ENCODE results near the gene SLC17A7.

SLC17A7 gene

DNA sequence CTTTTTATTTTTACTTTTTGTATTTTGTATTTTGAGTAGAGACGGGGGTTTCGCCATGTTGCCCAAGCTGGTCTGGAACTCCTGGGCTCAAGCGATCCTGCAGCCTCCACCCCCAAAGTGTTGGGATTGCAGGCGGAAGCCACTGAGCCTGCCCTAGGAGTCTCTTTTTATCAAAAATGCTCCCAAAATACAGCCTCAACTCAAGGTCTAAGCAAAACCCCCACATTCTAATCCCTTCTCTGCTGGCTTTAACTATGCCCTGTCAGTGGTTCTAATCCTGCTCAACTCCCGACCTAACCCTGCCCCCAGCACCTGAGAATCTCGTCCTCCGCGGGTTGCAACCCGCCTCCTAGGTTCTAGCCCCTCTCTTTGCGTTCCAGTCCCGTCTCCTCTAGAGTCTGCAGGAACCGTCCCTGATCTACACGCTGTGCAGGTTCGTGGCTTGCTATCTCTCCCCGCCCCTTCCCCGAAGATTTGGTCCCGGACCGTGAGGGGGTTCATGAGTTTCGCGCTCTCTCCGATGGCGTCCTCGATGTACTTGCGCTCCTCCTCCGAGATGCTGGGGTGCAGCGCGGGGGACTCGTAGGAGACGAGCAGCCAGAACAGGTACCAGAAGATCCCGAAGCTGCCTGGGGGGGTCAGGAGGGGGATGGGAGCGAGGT is 8.0 kb downstream of the SLC17A7 start:
- TF ChIP-seq SIN3A (IDR thresholded peaks at IDR 0.05; ENCODE audit: borderline replicate concordance, insufficient read depth, low read length) = no peak
- TF ChIP-seq TAF1 (IDR thresholded peaks at IDR 0.05; ENCODE audit: borderline replicate concordance, insufficient read depth, low read length) = no peak
- no peak for TF ChIP-seq FOXP2 (optimal IDR thresholded peaks at IDR 0.05; ENCODE audit: borderline replicate concordance, extremely low read depth, extremely low read length, insufficient read depth)
- TF ChIP-seq, protein P1, sequence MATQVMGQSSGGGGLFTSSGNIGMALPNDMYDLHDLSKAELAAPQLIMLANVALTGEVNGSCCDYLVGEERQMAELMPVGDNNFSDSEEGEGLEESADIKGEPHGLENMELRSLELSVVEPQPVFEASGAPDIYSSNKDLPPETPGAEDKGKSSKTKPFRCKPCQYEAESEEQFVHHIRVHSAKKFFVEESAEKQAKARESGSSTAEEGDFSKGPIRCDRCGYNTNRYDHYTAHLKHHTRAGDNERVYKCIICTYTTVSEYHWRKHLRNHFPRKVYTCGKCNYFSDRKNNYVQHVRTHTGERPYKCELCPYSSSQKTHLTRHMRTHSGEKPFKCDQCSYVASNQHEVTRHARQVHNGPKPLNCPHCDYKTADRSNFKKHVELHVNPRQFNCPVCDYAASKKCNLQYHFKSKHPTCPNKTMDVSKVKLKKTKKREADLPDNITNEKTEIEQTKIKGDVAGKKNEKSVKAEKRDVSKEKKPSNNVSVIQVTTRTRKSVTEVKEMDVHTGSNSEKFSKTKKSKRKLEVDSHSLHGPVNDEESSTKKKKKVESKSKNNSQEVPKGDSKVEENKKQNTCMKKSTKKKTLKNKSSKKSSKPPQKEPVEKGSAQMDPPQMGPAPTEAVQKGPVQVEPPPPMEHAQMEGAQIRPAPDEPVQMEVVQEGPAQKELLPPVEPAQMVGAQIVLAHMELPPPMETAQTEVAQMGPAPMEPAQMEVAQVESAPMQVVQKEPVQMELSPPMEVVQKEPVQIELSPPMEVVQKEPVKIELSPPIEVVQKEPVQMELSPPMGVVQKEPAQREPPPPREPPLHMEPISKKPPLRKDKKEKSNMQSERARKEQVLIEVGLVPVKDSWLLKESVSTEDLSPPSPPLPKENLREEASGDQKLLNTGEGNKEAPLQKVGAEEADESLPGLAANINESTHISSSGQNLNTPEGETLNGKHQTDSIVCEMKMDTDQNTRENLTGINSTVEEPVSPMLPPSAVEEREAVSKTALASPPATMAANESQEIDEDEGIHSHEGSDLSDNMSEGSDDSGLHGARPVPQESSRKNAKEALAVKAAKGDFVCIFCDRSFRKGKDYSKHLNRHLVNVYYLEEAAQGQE (IDR thresholded peaks at IDR 0.05; ENCODE audit: insufficient read depth in 1 of 2, low read depth in 2 of 2, low read length in 2 of 2) = no peak
- no peak for TF ChIP-seq POLR2AphosphoS5 (IDR thresholded peaks at IDR 0.05; ENCODE audit: low read depth, low read length)

DNA sequence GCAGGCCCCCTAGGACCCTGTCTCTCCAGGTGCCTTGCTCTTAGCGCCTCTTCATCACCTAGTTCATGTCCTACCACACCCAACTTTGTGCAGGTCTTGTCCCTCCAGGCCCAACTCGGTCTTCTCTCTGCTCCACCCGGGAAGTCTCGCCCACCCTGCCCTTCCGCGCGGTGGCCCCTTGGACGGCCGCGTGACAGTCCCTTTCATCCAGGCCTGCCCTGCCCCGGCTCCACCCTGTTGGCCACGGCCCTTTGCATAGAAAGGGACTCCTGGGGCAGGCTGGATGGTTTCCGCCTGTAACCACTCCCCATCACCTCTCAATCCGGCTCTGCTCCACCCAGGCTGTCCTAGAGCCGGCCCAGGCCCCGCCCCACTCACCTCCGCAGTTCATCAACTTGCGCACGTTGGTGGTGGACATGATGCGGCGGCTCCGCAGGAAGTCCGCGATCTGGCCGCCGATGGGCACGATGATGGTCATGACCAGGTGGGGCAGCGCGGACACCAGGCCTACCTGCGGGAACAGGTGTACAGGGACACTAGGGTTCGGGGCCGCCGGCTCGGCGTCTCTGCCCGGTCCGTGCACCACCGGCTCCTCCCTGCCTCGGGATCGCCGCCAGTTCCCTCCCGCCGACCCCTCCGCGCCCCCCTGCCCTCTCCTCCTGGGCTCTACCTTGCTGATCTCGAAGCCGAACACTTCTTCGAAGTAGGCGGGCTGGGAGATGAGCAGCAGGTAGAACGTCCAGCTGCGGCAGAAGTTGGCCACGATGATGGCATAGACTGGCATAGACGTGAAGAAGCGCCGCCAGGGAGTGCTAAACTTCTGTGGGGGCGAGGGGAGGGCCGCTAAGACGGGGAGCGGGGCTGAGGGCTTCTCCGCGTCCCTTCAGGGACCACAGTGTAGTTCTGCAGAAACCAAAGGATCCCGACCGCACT is 8.9 kb downstream of the SLC17A7 start:
- TF ChIP-seq POLR2AphosphoS5 (IDR thresholded peaks at IDR 0.05; ENCODE audit: low read depth, low read length) (no peak), FOXP2 (optimal IDR thresholded peaks at IDR 0.05; ENCODE audit: borderline replicate concordance, extremely low read depth, extremely low read length, insufficient read depth) (no peak), TAF1 (IDR thresholded peaks at IDR 0.05; ENCODE audit: borderline replicate concordance, insufficient read depth, low read length) (no peak), SIN3A (IDR thresholded peaks at IDR 0.05; ENCODE audit: borderline replicate concordance, insufficient read depth, low read length) (no peak)
- TF ChIP-seq, protein P1 (IDR thresholded peaks at IDR 0.05; ENCODE audit: insufficient read depth in 1 of 2, low read depth in 2 of 2, low read length in 2 of 2) = no peak

DNA sequence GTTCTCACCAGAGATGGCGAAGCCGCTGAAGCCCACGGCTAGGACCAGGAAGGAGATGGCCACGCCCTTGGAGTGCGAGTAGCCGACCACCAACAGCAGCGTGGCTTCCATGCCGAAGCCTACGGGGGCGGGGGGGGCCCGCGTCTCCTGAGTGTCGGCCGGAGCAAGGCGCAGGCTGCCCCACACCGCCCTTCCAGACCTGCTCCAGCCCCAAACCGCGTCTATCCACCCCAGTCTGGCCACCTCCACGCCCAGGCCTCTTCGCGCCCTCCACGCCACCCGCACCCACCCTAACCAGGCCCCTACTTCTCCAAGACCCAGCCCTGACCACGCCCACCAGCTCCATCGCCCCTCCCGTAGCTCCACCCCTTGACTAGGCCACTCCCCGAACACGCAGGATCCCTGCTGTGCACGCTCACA is 10.0 kb downstream of the SLC17A7 start:
- no peak for TF ChIP-seq SIN3A (IDR thresholded peaks at IDR 0.05; ENCODE audit: borderline replicate concordance, insufficient read depth, low read length)
- no peak for TF ChIP-seq POLR2AphosphoS5 (IDR thresholded peaks at IDR 0.05; ENCODE audit: low read depth, low read length)
- TF ChIP-seq FOXP2 (optimal IDR thresholded peaks at IDR 0.05; ENCODE audit: borderline replicate concordance, extremely low read depth, extremely low read length, insufficient read depth) = no peak
- TF ChIP-seq TAF1 (IDR thresholded peaks at IDR 0.05; ENCODE audit: borderline replicate concordance, insufficient read depth, low read length) = no peak
- TF ChIP-seq, protein P1 (IDR thresholded peaks at IDR 0.05; ENCODE audit: insufficient read depth in 1 of 2, low read depth in 2 of 2, low read length in 2 of 2) = no peak

DNA sequence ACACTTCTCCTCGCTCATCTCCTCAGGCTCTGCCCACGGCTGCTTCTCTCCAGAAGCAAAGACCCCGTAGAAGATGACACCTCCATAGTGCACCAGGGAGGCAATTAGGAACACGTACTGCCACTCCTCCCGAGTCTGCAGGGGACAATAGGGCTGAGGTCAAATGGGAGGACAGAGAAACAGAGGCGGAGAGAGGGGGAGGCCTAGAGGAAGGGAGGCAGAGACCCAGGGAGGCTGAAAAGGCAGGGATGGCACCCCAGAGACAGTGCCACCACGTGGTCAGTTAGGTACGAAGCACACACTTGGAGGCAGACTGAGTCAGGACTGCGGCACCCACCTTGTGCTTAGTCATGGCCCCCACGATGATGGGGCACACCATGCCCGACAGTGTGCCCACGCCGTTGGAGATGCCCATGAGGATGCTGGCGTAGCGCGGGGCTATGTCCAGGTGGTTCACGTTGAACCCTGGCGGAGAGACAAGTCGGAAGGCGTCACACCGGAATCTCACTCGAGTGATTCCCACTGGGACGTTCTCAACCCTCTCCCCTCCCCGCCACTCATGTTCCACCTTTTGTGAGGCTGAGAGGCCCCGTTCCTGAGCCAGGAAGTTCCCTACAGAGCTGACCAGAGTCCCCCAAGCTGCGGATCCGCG is 10.5 kb downstream of the SLC17A7 start:
- TF ChIP-seq SIN3A (IDR thresholded peaks at IDR 0.05; ENCODE audit: borderline replicate concordance, insufficient read depth, low read length) = no peak
- TF ChIP-seq TAF1 (IDR thresholded peaks at IDR 0.05; ENCODE audit: borderline replicate concordance, insufficient read depth, low read length) = no peak
- no peak for TF ChIP-seq FOXP2 (optimal IDR thresholded peaks at IDR 0.05; ENCODE audit: borderline replicate concordance, extremely low read depth, extremely low read length, insufficient read depth)
- TF ChIP-seq, protein P1 (IDR thresholded peaks at IDR 0.05; ENCODE audit: insufficient read depth in 1 of 2, low read depth in 2 of 2, low read length in 2 of 2) = no peak
- no peak for TF ChIP-seq POLR2AphosphoS5 (IDR thresholded peaks at IDR 0.05; ENCODE audit: low read depth, low read length)

All from PFSK-1 (cell line).